GM12878 (cell line): ENCODE measurements around the gene FGGY.

Source experiments
- CTCF ChIP-seq, 3 experiments: IDR thresholded peaks in 2 of 3; conservative IDR thresholded peaks in 1 of 3; 2 replicates each; pipeline ENCODE4 v1.5.1; 2011; ENCODE audit warnings: low read depth in 3 of 3, low read length in 3 of 3, mild to moderate bottlenecking in 3 of 3, control low read depth in 2 of 3, moderate library complexity in 2 of 3, inconsistent platforms in 1 of 3, mixed read lengths in 1 of 3; ENCODE audit not compliant: control insufficient read depth in 2 of 3, insufficient read depth in 1 of 3; ENCODE audit errors: extremely low read depth in 1 of 3
- EP300 ChIP-seq, 2 experiments: fragments of 150-350 bp in 1 of 2; IDR thresholded peaks; 2 replicates each; pipeline ENCODE4 v1.6.1; 2011 to 2012; ENCODE audit warnings: low read depth in 2 of 2, low read length in 2 of 2, borderline replicate concordance in 1 of 2, improper control_type of control experiment in 1 of 2, inconsistent platforms in 1 of 2; ENCODE audit not compliant: control insufficient read depth in 1 of 2
- MYB ChIP-seq: fragments of 150-350 bp; IDR thresholded peaks from 2 replicates; pipeline ENCODE4 v1.6.1; 2014; ENCODE audit warnings: mild to moderate bottlenecking, low read depth, low read length, borderline replicate concordance

GRCh38 chr1:59438058-59438560 is 141.2 kb downstream of the FGGY start:
- TF ChIP-seq CTCF (IDR thresholded peaks at IDR 0.05 in 2 of 3, conservative IDR thresholded peaks at IDR 0.05 in 1 of 3; ENCODE audit: control insufficient read depth in 2 of 3, extremely low read depth in 1 of 3, insufficient read depth in 1 of 3, low read depth in 3 of 3, low read length in 3 of 3) (no peak), EP300 (IDR thresholded peaks at IDR 0.05; ENCODE audit: borderline replicate concordance in 1 of 2, control insufficient read depth in 1 of 2, low read depth in 2 of 2, low read length in 2 of 2) (no peak), MYB (no peak)
